ENCODE results near the gene SLC6A2.
"Not testable (repeated sequence)": the region's sequence is repeated elsewhere in the genome, so short reads cannot be mapped to it uniquely, and the experiment has no call there.

The SLC6A2 gene

GRCh38 chr16:55655897-55656681, at the start of gene SLC6A2:
Gene SLC6A2, plus strand, starts transcription at chr16:55655988. Its CDS starts 707 bp downstream, at chr16:55656695.
- DNase-seq, result no peak

- DNase-seq, result no peak
These were observed 42.0 kb upstream of the SLC6A2 start for GRCh38 chr16:55613613-55614335.

GRCh38 chr16:55615071-55615470, 40.7 kb upstream of the SLC6A2 start:
- DNase-seq, result no peak

DNA sequence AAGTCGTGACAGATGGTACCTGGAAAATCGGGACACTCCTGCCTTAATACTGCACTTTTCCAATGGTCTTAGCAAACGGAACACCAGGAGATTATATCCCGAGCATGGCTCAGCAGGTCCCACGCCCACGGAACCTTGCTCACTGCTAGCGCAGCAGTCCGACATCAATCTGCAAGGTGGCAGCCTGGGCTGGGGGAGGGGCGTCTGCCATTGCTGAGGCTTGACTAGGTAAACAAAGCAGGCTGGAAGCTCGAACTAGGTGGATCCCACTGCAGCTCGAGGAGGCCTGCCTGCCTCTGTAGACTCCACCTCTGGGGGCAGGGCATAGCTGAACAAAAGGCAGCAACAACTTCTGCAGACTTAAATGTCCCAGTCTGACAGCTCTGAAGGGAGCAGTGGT, 40.1 kb upstream of the SLC6A2 start:
- DNase-seq, result not testable (repeated sequence)

GRCh38 chr16:55621771-55622170, 34.0 kb upstream of the SLC6A2 start:
- no peak for DNase-seq

GRCh38 chr16:55622272-55622671, 33.5 kb upstream of the SLC6A2 start:
- DNase-seq, result no peak

DNA sequence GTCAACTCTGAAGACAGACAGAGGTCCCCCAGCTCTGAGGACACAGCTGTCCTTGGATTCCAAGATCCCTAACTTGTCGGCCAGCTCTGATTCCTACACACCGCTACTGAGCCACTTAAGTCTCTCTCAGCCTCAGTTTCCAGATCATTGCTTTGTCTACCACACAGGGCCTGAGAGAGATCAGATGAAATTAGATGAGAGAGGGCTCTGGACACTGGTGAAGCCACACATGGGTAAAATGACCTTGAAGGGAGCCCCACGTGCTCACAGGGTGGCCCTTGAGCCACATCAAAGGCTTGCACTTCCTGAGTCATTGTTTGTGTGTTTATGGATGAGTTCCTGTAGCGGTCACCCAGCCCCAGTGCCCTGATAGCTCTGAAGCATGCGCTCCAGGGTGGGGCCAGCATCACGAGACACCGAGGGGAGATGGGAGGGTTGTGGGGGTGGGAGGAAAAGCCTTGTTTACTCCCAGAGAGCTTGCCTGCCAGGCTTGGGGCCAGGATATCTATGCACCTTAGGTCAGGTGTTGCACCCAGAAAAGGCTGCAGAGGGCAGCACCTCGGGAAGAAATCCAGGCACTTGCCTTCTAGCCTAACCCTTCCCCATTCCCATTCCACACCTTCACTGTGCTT, 32.7 kb upstream of the SLC6A2 start:
- no peak for DNase-seq

DNA sequence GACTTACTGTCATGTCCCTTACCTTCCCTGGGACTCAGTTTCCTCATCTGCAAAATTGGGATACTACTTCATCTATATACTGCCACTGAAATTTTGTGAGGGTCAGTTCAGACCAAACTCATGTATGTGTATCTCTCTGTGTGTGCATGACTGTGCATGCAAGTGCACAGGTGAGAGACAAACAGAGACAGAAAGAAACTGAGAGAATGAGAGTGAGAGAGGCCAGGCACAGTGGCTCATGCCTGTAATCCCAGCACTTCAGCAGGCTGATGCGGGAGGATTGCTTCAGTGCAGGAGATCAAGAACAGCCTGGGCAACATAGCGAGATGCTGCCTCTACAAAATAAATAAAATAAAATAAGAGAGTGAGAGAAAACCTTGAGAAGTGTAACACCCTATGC, 32.1 kb upstream of the SLC6A2 start:
- DNase-seq, result no peak

DNA sequence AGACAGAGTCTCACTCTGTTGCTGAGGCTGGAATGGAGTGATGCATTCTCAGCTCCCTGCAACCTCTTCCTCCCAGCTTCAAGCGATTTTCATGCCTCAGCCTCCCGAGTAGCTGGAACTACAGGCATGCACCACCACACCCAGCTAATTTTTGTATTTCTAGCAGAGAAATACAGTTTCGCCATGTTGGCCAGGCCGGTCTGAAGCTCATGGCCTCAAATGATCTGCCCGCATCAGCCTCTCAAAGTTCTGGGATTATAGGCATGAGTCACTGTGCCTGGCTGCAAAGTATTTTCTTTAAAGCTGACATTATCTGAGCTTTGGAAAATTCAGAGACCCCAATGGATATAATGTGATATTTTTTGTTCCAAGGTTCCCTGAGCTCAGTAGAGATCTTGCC, 31.1 kb upstream of the SLC6A2 start:
- no peak for DNase-seq

DNA sequence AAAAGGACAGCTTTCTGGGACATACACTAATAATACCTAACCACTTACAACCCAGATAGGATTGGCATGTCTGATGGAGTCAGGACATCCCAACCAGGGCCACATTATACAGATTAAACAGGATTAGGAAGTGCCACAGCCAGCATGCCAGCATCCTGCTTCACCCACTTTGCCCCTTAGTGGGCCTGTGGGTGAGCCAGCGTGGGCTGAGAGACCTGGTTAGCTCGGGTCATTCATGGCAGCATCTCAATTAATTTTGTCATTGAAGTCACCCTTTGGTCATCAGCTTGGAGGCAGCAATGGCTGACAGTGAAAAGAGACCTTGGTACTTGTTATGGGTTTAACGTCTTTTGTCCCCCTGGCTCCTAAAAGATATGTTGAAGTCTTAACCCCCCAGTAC, 29.9 kb upstream of the SLC6A2 start:
- DNase-seq, result no peak

DNA sequence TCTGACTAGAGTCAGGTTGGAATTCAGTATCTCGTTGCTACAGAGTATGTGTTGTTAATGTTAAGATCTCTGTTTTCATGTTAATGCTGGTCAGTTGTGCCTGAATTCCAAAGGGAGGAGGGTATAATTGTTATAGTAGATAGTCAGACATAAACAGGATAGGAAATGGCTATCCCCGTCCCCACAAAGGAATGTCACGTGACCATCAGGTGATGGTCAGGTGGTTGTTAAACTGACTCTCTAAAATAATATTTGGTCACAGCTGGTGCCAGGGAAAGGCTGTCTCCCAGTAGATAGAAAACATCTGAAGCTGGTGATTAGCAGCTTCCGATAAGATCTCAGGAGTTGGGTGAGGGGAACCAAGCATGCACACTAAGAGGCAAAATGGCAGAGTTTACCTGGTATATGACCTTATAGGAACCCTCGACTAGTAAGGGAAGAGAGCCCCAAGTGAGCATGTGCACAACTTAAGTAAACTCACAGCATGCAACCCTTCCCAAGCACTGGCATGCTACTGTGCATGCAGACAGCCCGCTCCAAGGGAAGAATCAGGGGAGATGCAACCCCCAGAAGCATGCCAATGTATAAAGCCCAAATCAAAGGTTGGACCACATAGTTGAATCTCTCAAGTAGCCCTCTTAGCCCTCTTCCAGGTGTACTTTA, 27.4 kb upstream of the SLC6A2 start:
- DNase-seq, result no peak

- DNase-seq, result no peak
These were observed 25.0 kb upstream of the SLC6A2 start for GRCh38 chr16:55630774-55631173.

DNA sequence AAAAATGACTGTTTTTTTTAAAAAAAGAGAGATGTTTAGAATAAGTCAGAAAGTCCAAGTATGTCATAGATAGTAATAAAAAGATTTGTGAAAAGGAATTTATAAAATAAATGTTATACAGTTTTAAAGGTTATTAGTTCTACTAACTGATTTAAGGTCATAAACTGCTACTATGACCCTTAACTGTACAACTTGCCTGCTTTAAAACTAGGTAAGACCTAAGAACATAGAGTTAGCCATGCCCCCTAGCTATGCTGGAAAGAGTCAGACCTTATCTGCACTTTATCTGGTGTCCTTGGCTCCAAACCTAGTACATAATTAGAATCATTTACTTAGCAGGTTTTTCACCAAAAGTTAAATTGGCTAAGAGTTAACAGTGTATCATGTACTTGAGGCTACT, 23.5 kb upstream of the SLC6A2 start:
- no peak for DNase-seq

DNA sequence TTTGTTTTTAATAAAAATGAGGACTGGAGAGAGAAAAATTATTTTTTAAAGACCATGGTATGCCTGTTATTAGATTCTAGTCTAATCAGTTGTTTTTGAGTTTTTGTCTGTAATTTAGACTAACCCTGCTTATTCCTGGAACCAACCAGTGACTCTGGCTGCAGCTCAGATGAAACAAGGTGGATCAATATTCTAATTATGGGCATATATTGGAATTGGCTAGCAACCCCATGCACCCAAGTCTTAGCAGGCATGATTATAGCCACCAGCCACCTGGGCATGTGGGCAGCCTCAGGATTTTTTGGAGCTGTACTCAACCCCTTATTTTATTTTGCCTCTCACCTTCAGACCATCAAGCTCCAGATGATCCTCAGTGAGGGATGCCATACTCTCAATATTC, 21.6 kb upstream of the SLC6A2 start:
- DNase-seq, result no peak

DNA sequence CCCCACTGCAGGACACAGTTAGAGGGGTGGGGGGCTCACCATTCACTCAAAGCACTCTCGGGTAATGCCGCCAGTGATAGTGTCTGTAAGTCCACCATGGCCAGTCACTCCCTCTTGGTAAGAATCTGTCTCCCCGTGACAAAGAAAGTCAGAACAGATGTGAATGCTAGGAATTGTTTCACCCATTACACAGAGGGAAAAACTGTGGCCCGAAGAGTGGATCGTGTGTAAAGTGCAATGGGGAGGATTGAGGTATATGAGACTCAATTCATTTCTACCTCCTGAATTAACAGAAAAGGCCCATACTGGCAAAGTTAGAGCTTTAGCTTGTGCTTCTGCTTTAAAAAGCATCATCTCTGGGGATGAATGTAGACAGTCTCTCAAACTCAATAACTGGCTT, 17.5 kb upstream of the SLC6A2 start:
- DNase-seq, result no peak

DNA sequence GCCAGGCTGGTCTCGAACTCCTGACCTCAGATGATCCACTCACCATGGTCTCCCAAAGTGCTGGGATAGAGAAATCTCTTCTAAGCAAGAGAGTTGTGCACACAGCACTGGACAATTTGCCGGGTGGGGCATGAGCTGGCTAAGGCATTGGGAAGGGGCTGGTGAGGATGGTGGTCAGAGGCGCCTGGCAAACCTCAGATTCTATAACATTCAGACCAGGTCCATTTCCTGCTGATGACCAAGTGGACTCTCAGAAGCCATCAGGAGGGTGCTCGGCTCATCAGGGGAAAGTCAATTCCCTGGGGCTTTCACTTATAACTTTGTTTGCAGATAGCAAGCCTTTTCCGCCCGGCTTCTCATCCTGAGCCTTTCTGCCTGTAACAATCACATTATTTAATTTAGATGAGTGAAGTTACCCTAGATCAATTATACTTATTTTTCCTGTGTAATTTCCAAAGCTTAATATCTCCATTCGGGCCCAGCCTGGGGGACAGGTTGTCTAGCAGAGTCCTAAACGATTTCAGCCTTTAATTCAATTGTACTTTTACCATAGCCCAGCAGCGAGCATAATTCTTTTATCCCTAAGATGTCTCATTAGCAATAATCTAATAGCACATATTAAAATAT, 15.0 kb upstream of the SLC6A2 start:
- DNase-seq, result no peak

DNA sequence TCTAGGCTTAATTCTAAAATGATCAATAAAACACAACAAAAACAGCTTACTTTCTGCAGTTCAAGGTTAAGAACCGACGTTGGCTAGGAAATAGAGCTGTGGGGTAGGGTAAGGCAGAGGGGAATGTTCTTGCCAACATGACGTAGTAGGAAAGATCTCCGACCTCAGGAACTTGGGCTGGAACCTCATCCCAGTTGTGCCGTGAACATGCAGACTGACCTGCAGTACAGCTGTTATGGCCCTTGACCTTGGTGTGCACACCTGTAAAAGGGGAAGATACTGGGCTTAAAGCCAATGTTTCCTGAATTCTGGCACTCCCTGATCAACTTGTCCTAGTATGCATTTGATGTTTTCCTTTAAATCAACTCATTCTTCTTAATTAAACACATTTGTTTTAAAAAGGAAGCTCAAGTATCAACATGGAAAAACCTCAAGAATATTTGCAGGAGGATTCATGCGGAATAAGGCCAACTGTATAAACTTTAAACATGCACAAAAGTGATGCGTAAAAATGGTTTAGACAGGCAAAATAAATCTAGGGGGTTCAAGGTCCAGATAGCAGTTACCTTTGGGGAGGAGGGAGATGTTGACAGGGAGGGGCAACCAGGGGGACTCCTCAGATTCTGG, 14.2 kb upstream of the SLC6A2 start:
- DNase-seq, result no peak

- DNase-seq, result no peak
These were observed 13.2 kb upstream of the SLC6A2 start for GRCh38 chr16:55642611-55643010.

- no peak for DNase-seq
These were observed 12.4 kb upstream of the SLC6A2 start for GRCh38 chr16:55643161-55643970.

- no peak for DNase-seq
These were observed 9.8 kb upstream of the SLC6A2 start for GRCh38 chr16:55645986-55646385.

DNA sequence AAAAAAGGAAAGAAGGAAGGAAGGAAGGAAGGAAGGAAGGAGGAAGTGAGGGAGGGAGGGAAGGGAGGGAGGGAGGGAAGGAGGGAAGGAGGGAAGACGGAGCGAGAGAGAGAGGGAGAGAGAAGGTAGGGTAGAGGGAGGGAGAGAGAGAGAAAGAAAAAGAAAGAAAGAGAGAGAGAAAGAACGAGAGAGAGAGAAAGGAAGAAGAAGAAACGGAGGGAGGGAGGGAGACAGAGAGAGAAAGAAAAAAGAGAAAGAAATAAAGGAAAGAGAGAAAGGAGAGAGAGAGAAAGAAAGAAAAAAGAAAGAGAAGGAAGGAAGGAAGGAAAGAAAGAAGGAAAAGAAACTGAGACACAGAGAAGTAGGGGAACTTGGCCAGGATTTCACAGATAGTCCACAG, 8.4 kb upstream of the SLC6A2 start:
- no peak for DNase-seq

DNA sequence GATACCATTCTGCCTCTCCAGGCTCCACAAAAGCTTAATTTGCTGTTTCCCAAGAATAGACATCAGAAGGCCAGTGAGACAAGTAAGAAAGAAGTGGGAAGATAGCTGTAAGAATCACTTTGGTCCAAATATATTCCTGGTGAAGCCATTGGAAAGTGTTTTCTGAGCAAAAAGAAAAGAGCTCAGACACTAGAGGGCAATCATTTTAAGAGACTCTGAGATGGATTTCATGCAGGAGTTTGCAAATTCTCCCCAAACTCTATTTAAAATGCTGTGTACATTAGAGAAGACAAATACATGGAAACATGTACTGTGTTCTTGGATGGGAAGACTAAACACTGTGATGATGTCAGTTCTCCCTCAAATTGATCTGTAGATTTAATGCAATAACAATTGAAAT, 8.0 kb upstream of the SLC6A2 start:
- no peak for DNase-seq

Data from NCI-H446 (cell line).